ENCODE results near the gene CADM1.
A peak's percentile ranks its signal among the peaks of the same experiment; 100 is the strongest.

- TF ChIP-seq, protein P1, sequence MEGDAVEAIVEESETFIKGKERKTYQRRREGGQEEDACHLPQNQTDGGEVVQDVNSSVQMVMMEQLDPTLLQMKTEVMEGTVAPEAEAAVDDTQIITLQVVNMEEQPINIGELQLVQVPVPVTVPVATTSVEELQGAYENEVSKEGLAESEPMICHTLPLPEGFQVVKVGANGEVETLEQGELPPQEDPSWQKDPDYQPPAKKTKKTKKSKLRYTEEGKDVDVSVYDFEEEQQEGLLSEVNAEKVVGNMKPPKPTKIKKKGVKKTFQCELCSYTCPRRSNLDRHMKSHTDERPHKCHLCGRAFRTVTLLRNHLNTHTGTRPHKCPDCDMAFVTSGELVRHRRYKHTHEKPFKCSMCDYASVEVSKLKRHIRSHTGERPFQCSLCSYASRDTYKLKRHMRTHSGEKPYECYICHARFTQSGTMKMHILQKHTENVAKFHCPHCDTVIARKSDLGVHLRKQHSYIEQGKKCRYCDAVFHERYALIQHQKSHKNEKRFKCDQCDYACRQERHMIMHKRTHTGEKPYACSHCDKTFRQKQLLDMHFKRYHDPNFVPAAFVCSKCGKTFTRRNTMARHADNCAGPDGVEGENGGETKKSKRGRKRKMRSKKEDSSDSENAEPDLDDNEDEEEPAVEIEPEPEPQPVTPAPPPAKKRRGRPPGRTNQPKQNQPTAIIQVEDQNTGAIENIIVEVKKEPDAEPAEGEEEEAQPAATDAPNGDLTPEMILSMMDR (IDR thresholded peaks at IDR 0.05 in 4 of 5, conservative IDR thresholded peaks at IDR 0.05 in 1 of 5) = no peak
- TF ChIP-seq POLR2A (IDR thresholded peaks at IDR 0.05) = peak; percentile 34 to 47
Observed at GRCh38 chr11:115185507-115185906, 318.7 kb downstream of the CADM1 start.

Data from gastrocnemius medialis (tissue), 4 donors.